ENCODE measurements around the gene PDE6C. TPM values are rescaled to one million over a fixed set of nuclear protein-coding genes. Genes with fewer than 3 reads are reported as not detected.

PDE6C gene
- total RNA-seq, 1 donor from 2014 or later, result not detected

GRCh38 chr10:93702210-93703001 lies 90.1 kb downstream of the PDE6C start, which contains the start of gene FRA10AC1:
Gene FRA10AC1, minus strand, starts transcription at chr10:93702592. Its CDS starts 2,486 bp downstream, at chr10:93700106.
- peak; percentile 60 for DNase-seq (ENCODE audit: low read depth)

GRCh38 chr10:93703066-93703465 lies 90.7 kb downstream of the PDE6C start:
- no peak for DNase-seq (ENCODE audit: low read depth)

- no peak for DNase-seq (ENCODE audit: low read depth)
Measured at GRCh38 chr10:93703841-93704240, 91.5 kb downstream of the PDE6C start.

- DNase-seq (ENCODE audit: low read depth), result no peak
Measured at GRCh38 chr10:93704451-93704850, 92.1 kb downstream of the PDE6C start.

- no peak for DNase-seq (ENCODE audit: low read depth)
Measured at GRCh38 chr10:93707623-93708022, 95.3 kb downstream of the PDE6C start.

- DNase-seq (ENCODE audit: low read depth), result no peak
Measured at GRCh38 chr10:93710333-93710909, 98.1 kb downstream of the PDE6C start.

- no peak for DNase-seq (ENCODE audit: low read depth)
Measured at GRCh38 chr10:93711891-93712290, 99.6 kb downstream of the PDE6C start.

GRCh38 chr10:93712593-93712992 lies 100.3 kb downstream of the PDE6C start:
- no peak for DNase-seq (ENCODE audit: low read depth)

GRCh38 chr10:93715345-93715744 lies 103.0 kb downstream of the PDE6C start:
- no peak for DNase-seq (ENCODE audit: low read depth)

Other genes starting within 250 kb of the PDE6C start
- 268 and 607 TPM in 2 replicates for gene MYOF, start 130.2 kb upstream of the PDE6C start, total RNA-seq
- 1.8 and 36.8 TPM in 2 replicates for gene CEP55, start 115.9 kb upstream of the PDE6C start, total RNA-seq
- gene FFAR4, start 45.9 kb upstream of the PDE6C start, total RNA-seq, result not detected in 2 replicates
- gene RBP4, start 11.3 kb upstream of the PDE6C start, total RNA-seq, result 2.1 and 5.8 TPM in 2 replicates
- 1.0 and 14.8 TPM in 2 replicates for gene FRA10AC1, start 90.1 kb downstream of the PDE6C start, total RNA-seq
- gene LGI1, start 145.4 kb downstream of the PDE6C start, total RNA-seq, result not detected in 2 replicates

All from renal cortical epithelial cell (primary cell).